HCT116 (cell line): Measurements from ENCODE around the gene TLE3. TPM values are rescaled to one million over a fixed set of nuclear protein-coding genes. Genes with fewer than 3 reads are reported as not detected.

Experiments
- ATAC-seq: fragments of 200-7000 bp; cut with Tn5 transposase; 2 replicates; pipeline ENCODE4 v1.9.1; 2020; ENCODE audit warnings: mild to moderate bottlenecking, moderate library complexity
- BruUV-seq: library from RNA; stranded (reverse); fragments of 400-500 nt; replicated peaks from 2 replicates; lab custom pipeline; 2021; lab: Mats Ljungman, UMichigan
- CTCF ChIA-PET: fragments of 300-600 bp; sonication (Branson Sonifier 250); formaldehyde crosslinking; loops from one replicate; lab custom pipeline; 2021; ENCODE audit warnings: antibody characterized with exemption; lab: Charles Lee
- POLR2A ChIA-PET: fragments of 300-600, 350-600 bp; sonication (Branson Sonifier 250); formaldehyde crosslinking; loops from one replicate; lab custom pipeline; 2021; ENCODE audit warnings: antibody characterized with exemption; lab: Charles Lee
- RAD21 ChIA-PET, 2 experiments: fragments of 300-600 bp; sonication (Branson Sonifier 250); formaldehyde crosslinking; loops; one replicate each; lab custom pipeline; 2023; ENCODE audit warnings: low total read pairs in 2 of 2; ENCODE audit not compliant: uncharacterized antibody in 2 of 2, unreplicated experiment in 2 of 2, low non-redundant PET in 1 of 2; lab: Charles Lee
- DNase-seq: peaks from one replicate; pipeline ENCODE4 v3.0.0-alpha.2; 2010; ENCODE audit warnings: low read depth, low spot score
- H2AFZ ChIP-seq: fragments of 200-600 bp; shearing (Covaris generic), sonication (generic); 2 replicates; pipeline ENCODE4 v1.6.1; 2017; ENCODE audit warnings: low read depth, mixed run types, mixed read lengths, antibody characterized with exemption, low read length; ENCODE audit not compliant: poor library complexity, severe bottlenecking
- H3K27ac ChIP-seq: 2 replicates; pipeline ENCODE4 v1.5.1; 2012; ENCODE audit warnings: low read depth, low read length
- H3K27me3 ChIP-seq: fragments of 200-600 bp; sonication (generic); 2 replicates; pipeline ENCODE4 v1.6.1; 2016; ENCODE audit warnings: mixed run types, low read length, mixed read lengths; ENCODE audit not compliant: insufficient read depth
- H3K36me3 ChIP-seq, 2 experiments: fragments of 200-500 bp in 1 of 2; fragments of 200-600 bp in 1 of 2; sonication (Bioruptor generic) in 1 of 2; sonication (generic) in 1 of 2; 2 replicates each; pipeline versions ENCODE4 v1.5.1 to v1.6.1; 2014 to 2016; ENCODE audit warnings: low read length in 2 of 2, inconsistent platforms in 1 of 2, mixed read lengths in 1 of 2, mixed run types in 1 of 2; ENCODE audit not compliant: insufficient read depth in 2 of 2, control insufficient read depth in 1 of 2
- H3K4me1 ChIP-seq, 2 experiments: fragments of 200-600 bp in 1 of 2; sonication (generic) in 1 of 2; 2 replicates each; pipeline versions ENCODE4 v1.5.1 to v1.6.1; 2012 to 2017; ENCODE audit warnings: low read length in 2 of 2, inconsistent platforms in 1 of 2, mild to moderate bottlenecking in 1 of 2, mixed read lengths in 1 of 2, mixed run types in 1 of 2, moderate library complexity in 1 of 2; ENCODE audit not compliant: insufficient read depth in 2 of 2, control insufficient read depth in 1 of 2
- H3K4me2 ChIP-seq: fragments of 200-600 bp; sonication (generic); 2 replicates; pipeline ENCODE4 v1.6.1; 2017; ENCODE audit warnings: mixed run types, low read length, mixed read lengths
- H3K4me3 ChIP-seq, 2 experiments: fragments of 200-600 bp in 1 of 2; sonication (generic) in 1 of 2; replicated peaks in 1 of 2; 2 replicates each; pipeline ENCODE4 v1.5.1; 2011 to 2016; ENCODE audit warnings: low read length in 2 of 2, control low read depth in 1 of 2, low read depth in 1 of 2, mild to moderate bottlenecking in 1 of 2, mixed read lengths in 1 of 2, mixed run types in 1 of 2
- H3K79me2 ChIP-seq: fragments of 200-600 bp; sonication (generic); 2 replicates; pipeline ENCODE4 v1.6.1; 2017; ENCODE audit warnings: mild to moderate bottlenecking, mixed run types, low read length, moderate library complexity, mixed read lengths; ENCODE audit not compliant: insufficient read depth
- H3K9ac ChIP-seq: fragments of 200-600 bp; sonication (generic); 2 replicates; pipeline ENCODE4 v1.6.1; 2016; ENCODE audit warnings: low read length, mixed read lengths
- H3K9me2 ChIP-seq: fragments of 200-600 bp; sonication (generic), shearing (Covaris generic); 2 replicates; pipeline ENCODE4 v1.6.1; 2017; ENCODE audit warnings: mixed run types, mild to moderate bottlenecking, moderate library complexity; ENCODE audit not compliant: insufficient read depth
- H3K9me3 ChIP-seq, 2 experiments: fragments of 200-500 bp in 1 of 2; fragments of 200-600 bp in 1 of 2; sonication (Bioruptor generic) in 1 of 2; sonication (generic) in 1 of 2; 2 replicates each; pipeline ENCODE4 v1.6.1; 2014 to 2017; ENCODE audit warnings: low read length in 2 of 2, mixed read lengths in 2 of 2, inconsistent platforms in 1 of 2, low read depth in 1 of 2, mild to moderate bottlenecking in 1 of 2, mixed run types in 1 of 2, moderate library complexity in 1 of 2; ENCODE audit not compliant: control insufficient read depth in 1 of 2, insufficient read depth in 1 of 2
- H4K20me1 ChIP-seq: fragments of 200-600 bp; sonication (generic), shearing (Covaris generic); 2 replicates; pipeline ENCODE4 v1.6.1; 2017; ENCODE audit warnings: mixed run types, mild to moderate bottlenecking, moderate library complexity; ENCODE audit not compliant: insufficient read depth
- CBX3 ChIP-seq: IDR thresholded peaks from 2 replicates; pipeline ENCODE4 v1.6.1; 2012; ENCODE audit warnings: low read depth
- CEBPB ChIP-seq: IDR thresholded peaks from 2 replicates; pipeline ENCODE4 v1.6.1; 2012; ENCODE audit warnings: low read depth
- EGR1 ChIP-seq: IDR thresholded peaks from 2 replicates; pipeline ENCODE4 v1.6.1; 2012; ENCODE audit warnings: low read depth
- ELF1 ChIP-seq: IDR thresholded peaks from 2 replicates; pipeline ENCODE4 v1.6.1; 2012; ENCODE audit warnings: low read depth, borderline replicate concordance
- EZH2 ChIP-seq: fragments of 200-600 bp; sonication (generic); IDR thresholded peaks from 2 replicates; pipeline ENCODE4 v1.6.1; 2017; ENCODE audit warnings: antibody characterized with exemption, mixed run types
- EZH2phosphoT487 ChIP-seq: fragments of 200-600 bp; IDR thresholded peaks from 2 replicates; pipeline ENCODE4 v1.6.1; 2018; ENCODE audit warnings: antibody characterized with exemption, borderline replicate concordance
- FOSL1 ChIP-seq: IDR thresholded peaks from 2 replicates; pipeline ENCODE4 v1.6.1; 2012; ENCODE audit warnings: low read depth
- JUND ChIP-seq: IDR thresholded peaks from 2 replicates; pipeline ENCODE4 v1.6.1; 2012
- MAX ChIP-seq: IDR thresholded peaks from 2 replicates; pipeline ENCODE4 v1.6.1; 2012
- POLR2A ChIP-seq: IDR thresholded peaks from 2 replicates; pipeline ENCODE4 v1.7.0; 2011; ENCODE audit warnings: borderline replicate concordance; ENCODE audit not compliant: insufficient read depth, insufficient read length; ENCODE audit errors: extremely low read depth
- POLR2AphosphoS5 ChIP-seq: IDR thresholded peaks from 2 replicates; pipeline ENCODE4 v1.6.1; 2011; ENCODE audit warnings: mild to moderate bottlenecking, low read depth, low read length, moderate library complexity
- RAD21 ChIP-seq: IDR thresholded peaks from 2 replicates; pipeline ENCODE4 v1.6.1; 2012; ENCODE audit warnings: low read depth, mild to moderate bottlenecking
- SIN3A ChIP-seq: IDR thresholded peaks from 2 replicates; pipeline ENCODE4 v1.6.1; 2012; ENCODE audit warnings: low read depth
- SP1 ChIP-seq: IDR thresholded peaks from 2 replicates; pipeline ENCODE4 v1.6.1; 2012; ENCODE audit warnings: low read depth
- SRF ChIP-seq: IDR thresholded peaks from 2 replicates; pipeline ENCODE4 v1.6.1; 2012; ENCODE audit warnings: low read depth
- TCF7L2 ChIP-seq: IDR thresholded peaks from 2 replicates; pipeline ENCODE4 v1.7.0; 2011; ENCODE audit warnings: borderline replicate concordance, inconsistent platforms; ENCODE audit not compliant: insufficient read depth, insufficient read length; ENCODE audit errors: extremely low read depth
- YY1 ChIP-seq: IDR thresholded peaks from 2 replicates; pipeline ENCODE4 v1.6.1; 2011; ENCODE audit warnings: low read length, low read depth, moderate library complexity, mild to moderate bottlenecking; ENCODE audit not compliant: insufficient replicate concordance; ENCODE audit errors: extremely low read depth
- ZFX ChIP-seq: fragments of 450-650 bp; IDR thresholded peaks from 2 replicates; pipeline ENCODE4 v1.6.1; 2017
- ZNF274 ChIP-seq: fragments of 200-500 bp; sonication (Bioruptor generic); IDR thresholded peaks from 2 replicates; pipeline ENCODE4 v1.6.1; 2014; ENCODE audit warnings: mild to moderate bottlenecking, low read depth, low read length, inconsistent platforms
- intact Hi-C: fragments of 100-400 bp; cut with micrococcal nuclease; formaldehyde crosslinking; loops from 2 replicates; pipeline ENCODE4 v1.10.0; 2022
- total RNA-seq: library from RNA; stranded (reverse); gene quantifications from one replicate; pipeline ENCODE4 v1.2.1, GENCODE V29; 2021; ENCODE audit not compliant: unreplicated experiment
- TF ChIP-seq, protein P1 (sequence below), 3 experiments: fragments of 200-600 bp in 1 of 3; sonication (generic) in 1 of 3; IDR thresholded peaks in 2 of 3; conservative IDR thresholded peaks in 1 of 3; 2 replicates each; pipeline ENCODE4 v1.5.1; 2012 to 2017; ENCODE audit warnings: low read depth in 2 of 3, low read length in 2 of 3, antibody characterized with exemption in 1 of 3, borderline replicate concordance in 1 of 3, control low read depth in 1 of 3, mild to moderate bottlenecking in 1 of 3, mixed read lengths in 1 of 3, mixed run types in 1 of 3, moderate library complexity in 1 of 3; ENCODE audit not compliant: insufficient read depth in 1 of 3
- TF ChIP-seq, protein P2 (sequence below): IDR thresholded peaks from 2 replicates; pipeline ENCODE4 v1.6.1; 2012

Gene TLE3
- total RNA-seq, 1 experiment from 2014 or later = 53.9 TPM

GRCh38 chr15:70132571-70132970 lies 34.9 kb upstream of the TLE3 start (continued):
- TF ChIP-seq, protein P1, sequence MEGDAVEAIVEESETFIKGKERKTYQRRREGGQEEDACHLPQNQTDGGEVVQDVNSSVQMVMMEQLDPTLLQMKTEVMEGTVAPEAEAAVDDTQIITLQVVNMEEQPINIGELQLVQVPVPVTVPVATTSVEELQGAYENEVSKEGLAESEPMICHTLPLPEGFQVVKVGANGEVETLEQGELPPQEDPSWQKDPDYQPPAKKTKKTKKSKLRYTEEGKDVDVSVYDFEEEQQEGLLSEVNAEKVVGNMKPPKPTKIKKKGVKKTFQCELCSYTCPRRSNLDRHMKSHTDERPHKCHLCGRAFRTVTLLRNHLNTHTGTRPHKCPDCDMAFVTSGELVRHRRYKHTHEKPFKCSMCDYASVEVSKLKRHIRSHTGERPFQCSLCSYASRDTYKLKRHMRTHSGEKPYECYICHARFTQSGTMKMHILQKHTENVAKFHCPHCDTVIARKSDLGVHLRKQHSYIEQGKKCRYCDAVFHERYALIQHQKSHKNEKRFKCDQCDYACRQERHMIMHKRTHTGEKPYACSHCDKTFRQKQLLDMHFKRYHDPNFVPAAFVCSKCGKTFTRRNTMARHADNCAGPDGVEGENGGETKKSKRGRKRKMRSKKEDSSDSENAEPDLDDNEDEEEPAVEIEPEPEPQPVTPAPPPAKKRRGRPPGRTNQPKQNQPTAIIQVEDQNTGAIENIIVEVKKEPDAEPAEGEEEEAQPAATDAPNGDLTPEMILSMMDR (IDR thresholded peaks at IDR 0.05 in 2 of 3, conservative IDR thresholded peaks at IDR 0.05 in 1 of 3; ENCODE audit: borderline replicate concordance in 1 of 3, insufficient read depth in 1 of 3, low read depth in 2 of 3, low read length in 2 of 3) = no peak
- TF ChIP-seq, protein P2, sequence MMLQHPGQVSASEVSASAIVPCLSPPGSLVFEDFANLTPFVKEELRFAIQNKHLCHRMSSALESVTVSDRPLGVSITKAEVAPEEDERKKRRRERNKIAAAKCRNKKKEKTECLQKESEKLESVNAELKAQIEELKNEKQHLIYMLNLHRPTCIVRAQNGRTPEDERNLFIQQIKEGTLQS = no peak
- no peak for TF ChIP-seq EZH2phosphoT487
- TF ChIP-seq ZFX = no peak
- TF ChIP-seq EGR1 = no peak
- TF ChIP-seq ELF1 = no peak
- TF ChIP-seq ZNF274 = no peak
- TF ChIP-seq TCF7L2 = no peak
- no peak for TF ChIP-seq SRF
- no peak for TF ChIP-seq CBX3
- TF ChIP-seq SP1 = no peak
- TF ChIP-seq MAX = no peak
- no peak for TF ChIP-seq FOSL1
- no peak for TF ChIP-seq SIN3A
- no peak for TF ChIP-seq YY1
- TF ChIP-seq JUND = no peak

- RAD21 ChIA-PET = no interaction called here
- Histone ChIP-seq H3K79me2 (no peaks in the 10 kb centered on the region), H3K9me3 (no peaks in the 10 kb centered on the region), H3K4me2 (no peak overlapping the region), H3K36me3 (no peaks in the 10 kb centered on the region), H3K27me3 (no peaks in the 10 kb centered on the region), H3K9me2 (no peaks in the 10 kb centered on the region), H4K20me1 (no peaks in the 10 kb centered on the region), H3K27ac (no peak overlapping the region), H3K4me1 (no peaks in the 10 kb centered on the region), H3K4me3 (no peak overlapping the region), H3K9ac (no peak overlapping the region), H2AFZ (no peak overlapping the region)
- intact Hi-C loops = no loop called here
- no TSS peak for BruUV-seq
- CTCF ChIA-PET = no interaction called here
- ATAC-seq (no peak), DNase-seq (no peak)
- POLR2A ChIA-PET = no interaction called here
- TF ChIP-seq ZFX = no peak
- no peak for TF ChIP-seq POLR2A
- TF ChIP-seq SRF = no peak
- TF ChIP-seq JUND = no peak
- no peak for TF ChIP-seq CBX3
- no peak for TF ChIP-seq CEBPB
- TF ChIP-seq EZH2phosphoT487 = no peak
- no peak for TF ChIP-seq RAD21
- TF ChIP-seq EZH2 = no peak
- TF ChIP-seq, protein P1 (IDR thresholded peaks at IDR 0.05 in 2 of 3, conservative IDR thresholded peaks at IDR 0.05 in 1 of 3; ENCODE audit: borderline replicate concordance in 1 of 3, insufficient read depth in 1 of 3, low read depth in 2 of 3, low read length in 2 of 3) = no peak
- no peak for TF ChIP-seq POLR2AphosphoS5
- no peak for TF ChIP-seq TCF7L2
- no peak for TF ChIP-seq ELF1
- TF ChIP-seq YY1 = no peak
- TF ChIP-seq FOSL1 = no peak
- TF ChIP-seq SIN3A = no peak
These were observed 34.4 kb upstream of the TLE3 start for GRCh38 chr15:70132139-70132538.
